Caco-2 (cell line): Measurements from ENCODE around the gene SNX5. TPM values are rescaled to one million over a fixed set of nuclear protein-coding genes. Genes with fewer than 3 reads are reported as not detected.
A peak's percentile ranks its signal among the peaks of the same experiment; 100 is the strongest.

Source experiments
- BruUV-seq: library from RNA; stranded (reverse); fragments of 400-500 nt; replicated peaks from 2 replicates; lab custom pipeline; 2021; lab: Mats Ljungman, UMichigan
- CTCF ChIA-PET: fragments of 300-600 bp; sonication (Branson Sonifier 250); formaldehyde crosslinking; loops from one replicate; lab custom pipeline; 2022; ENCODE audit warnings: antibody characterized with exemption; lab: Charles Lee
- POLR2A ChIA-PET: fragments of 300-600 bp; sonication (Branson Sonifier 250); formaldehyde crosslinking; loops from one replicate; lab custom pipeline; 2022; ENCODE audit warnings: antibody characterized with exemption; lab: Charles Lee
- DNase-seq, 2 experiments: peaks; one replicate each; pipeline versions ENCODE4 v3.0.0 to v3.0.0-alpha.2; 2020 to 2022
- H3K27me3 ChIP-seq: replicated peaks from 2 replicates; pipeline ENCODE4 v1.6.0; 2011; ENCODE audit warnings: low read length; ENCODE audit not compliant: control insufficient read depth, insufficient read depth
- H3K36me3 ChIP-seq: 2 replicates; pipeline ENCODE4 v1.5.1; 2011; ENCODE audit warnings: low read length; ENCODE audit not compliant: control insufficient read depth, insufficient read depth
- H3K4me1 ChIP-seq: fragments of 250-450 bp; sonication (Bioruptor Pico); 2 replicates; pipeline ENCODE4 v1.5.1; 2020; ENCODE audit warnings: mild to moderate bottlenecking
- H3K4me3 ChIP-seq: 2 replicates; pipeline ENCODE4 v1.5.1; 2011; ENCODE audit warnings: low read depth, mild to moderate bottlenecking, control low read depth, low read length
- H3K9me3 ChIP-seq: fragments of 250-450 bp; sonication (Bioruptor Pico); 2 replicates; pipeline ENCODE4 v1.5.1; 2020; ENCODE audit warnings: mild to moderate bottlenecking, moderate library complexity
- H3K27ac Mint-ChIP-seq: one replicate; pipeline ENCODE4 v1.8.0; 2022; ENCODE audit warnings: mixed read lengths; ENCODE audit not compliant: unreplicated experiment
- H3K27me3 Mint-ChIP-seq: one replicate; pipeline ENCODE4 v1.8.0; 2022; ENCODE audit warnings: mixed read lengths; ENCODE audit not compliant: insufficient read depth, unreplicated experiment
- H3K36me3 Mint-ChIP-seq: one replicate; pipeline ENCODE4 v1.8.0; 2022; ENCODE audit warnings: mild to moderate bottlenecking, mixed read lengths; ENCODE audit not compliant: insufficient read depth, unreplicated experiment
- H3K4me1 Mint-ChIP-seq: one replicate; pipeline ENCODE4 v1.8.0; 2022; ENCODE audit warnings: low read depth, mixed read lengths; ENCODE audit not compliant: unreplicated experiment
- H3K4me3 Mint-ChIP-seq: one replicate; pipeline ENCODE4 v1.8.0; 2022; ENCODE audit warnings: mild to moderate bottlenecking, moderate library complexity, mixed read lengths; ENCODE audit not compliant: unreplicated experiment
- H3K9me3 Mint-ChIP-seq: one replicate; pipeline ENCODE4 v1.8.0; 2022; ENCODE audit warnings: mixed read lengths; ENCODE audit not compliant: unreplicated experiment
- intact Hi-C: fragments of 100-400 bp; cut with micrococcal nuclease; formaldehyde crosslinking; loops from one replicate; pipeline ENCODE4 v1.10.0; 2022; ENCODE audit not compliant: unreplicated experiment
- total RNA-seq: library from RNA; stranded (reverse); gene quantifications from 2 replicates; pipeline ENCODE4 v1.2.3, GENCODE V29; 2022
- TF ChIP-seq, protein P1 (sequence below), 2 experiments: fragments of 200-600 bp in 1 of 2; IDR thresholded peaks; 1 replicate in 1 of 2; 2 replicates in 1 of 2; pipeline versions ENCODE4 v1.5.1 to v1.8.0; 2011 to 2022; ENCODE audit warnings: antibody characterized with exemption in 1 of 2, control low read depth in 1 of 2, inconsistent platforms in 1 of 2, low read depth in 1 of 2, low read length in 1 of 2, mild to moderate bottlenecking in 1 of 2, moderate library complexity in 1 of 2; ENCODE audit not compliant: insufficient read depth in 1 of 2, severe bottlenecking in 1 of 2, unreplicated experiment in 1 of 2

SNX5 gene
- total RNA-seq, 1 experiment from 2014 or later, result 299 TPM

DNA sequence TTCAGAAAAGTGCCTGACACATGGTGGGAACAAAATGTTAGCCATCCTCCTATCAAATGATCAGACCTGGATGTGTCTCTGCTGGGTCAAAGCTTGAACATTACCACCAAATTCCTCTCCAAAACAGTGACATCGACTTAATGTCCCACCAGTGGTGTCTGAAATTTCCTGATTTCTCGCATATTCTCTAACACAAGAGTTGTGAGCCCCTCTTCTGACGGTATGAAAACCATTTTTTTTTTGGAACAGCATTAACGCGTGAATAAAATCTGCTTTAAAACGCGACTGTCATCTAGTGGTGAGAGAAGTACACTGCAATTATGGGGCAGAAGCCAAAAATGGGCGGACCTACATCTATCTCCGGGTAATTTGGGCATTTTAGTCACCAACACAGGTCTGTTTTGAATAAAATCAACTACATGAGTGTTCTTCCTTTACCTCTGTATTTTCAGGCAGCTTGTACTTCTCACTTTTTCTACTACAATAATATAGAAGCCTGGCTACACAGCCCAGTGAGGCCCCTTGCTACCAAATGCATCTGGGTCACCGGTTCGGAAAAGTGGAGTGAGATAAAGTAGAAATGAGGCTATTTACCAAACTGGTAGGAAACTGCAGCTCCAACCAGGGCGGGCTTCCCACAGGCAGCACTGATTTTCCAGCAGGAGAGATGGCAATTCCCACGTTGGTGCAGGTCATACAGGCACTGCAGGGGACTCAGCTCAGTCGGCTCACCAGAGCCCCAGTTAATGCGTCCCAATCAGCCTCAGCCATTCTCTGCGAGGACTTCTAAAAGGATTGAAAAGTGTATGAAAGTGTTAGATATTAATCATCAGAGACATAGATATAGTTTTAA, 27.6 kb upstream of the SNX5 start:
- peaks cover 12% of the 10 kb centered on the region for H3K4me1 Mint-ChIP-seq
- no peaks in the 10 kb centered on the region for H3K9me3 Mint-ChIP-seq
- no TSS peak for BruUV-seq
- ChIA-PET POLR2A (no interaction called here), CTCF (interaction anchor here (0.6 to 0.7 kb wide), 2 partner anchors 82 to 462 kb away, joined by 3 to 4 read pairs; no protein-coding TSS in a partner anchor)
- H3K27me3 Mint-ChIP-seq, result no peaks in the 10 kb centered on the region
- peaks cover 8% of the 10 kb centered on the region for H3K36me3 Mint-ChIP-seq
- no peak overlapping the region for H3K4me3 ChIP-seq
- DNase-seq, result peak in 1 of 2 experiments; percentile 59
- H3K9me3 ChIP-seq, result no peaks in the 10 kb centered on the region
- peaks cover 6% of the 10 kb centered on the region for H3K4me1 ChIP-seq
- H3K27me3 ChIP-seq, result no peaks in the 10 kb centered on the region
- intact Hi-C loops, result loop anchor here (1.0 to 10.0 kb wide), 5 partner anchors 26 to 459 kb away; partner anchors contain the start of gene RRBP1
- TF ChIP-seq, protein P1, sequence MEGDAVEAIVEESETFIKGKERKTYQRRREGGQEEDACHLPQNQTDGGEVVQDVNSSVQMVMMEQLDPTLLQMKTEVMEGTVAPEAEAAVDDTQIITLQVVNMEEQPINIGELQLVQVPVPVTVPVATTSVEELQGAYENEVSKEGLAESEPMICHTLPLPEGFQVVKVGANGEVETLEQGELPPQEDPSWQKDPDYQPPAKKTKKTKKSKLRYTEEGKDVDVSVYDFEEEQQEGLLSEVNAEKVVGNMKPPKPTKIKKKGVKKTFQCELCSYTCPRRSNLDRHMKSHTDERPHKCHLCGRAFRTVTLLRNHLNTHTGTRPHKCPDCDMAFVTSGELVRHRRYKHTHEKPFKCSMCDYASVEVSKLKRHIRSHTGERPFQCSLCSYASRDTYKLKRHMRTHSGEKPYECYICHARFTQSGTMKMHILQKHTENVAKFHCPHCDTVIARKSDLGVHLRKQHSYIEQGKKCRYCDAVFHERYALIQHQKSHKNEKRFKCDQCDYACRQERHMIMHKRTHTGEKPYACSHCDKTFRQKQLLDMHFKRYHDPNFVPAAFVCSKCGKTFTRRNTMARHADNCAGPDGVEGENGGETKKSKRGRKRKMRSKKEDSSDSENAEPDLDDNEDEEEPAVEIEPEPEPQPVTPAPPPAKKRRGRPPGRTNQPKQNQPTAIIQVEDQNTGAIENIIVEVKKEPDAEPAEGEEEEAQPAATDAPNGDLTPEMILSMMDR (IDR thresholded peaks at IDR 0.05; ENCODE audit: insufficient read depth in 1 of 2, low read depth in 1 of 2, low read length in 1 of 2, severe bottlenecking in 1 of 2, unreplicated experiment in 1 of 2), result peak; percentile 88 to 94
- H3K36me3 ChIP-seq, result no peaks in the 10 kb centered on the region; the same call in 1 of the 2 replicates
- H3K4me3 Mint-ChIP-seq, result no peak overlapping the region
- H3K27ac Mint-ChIP-seq, result no peak overlapping the region

DNA sequence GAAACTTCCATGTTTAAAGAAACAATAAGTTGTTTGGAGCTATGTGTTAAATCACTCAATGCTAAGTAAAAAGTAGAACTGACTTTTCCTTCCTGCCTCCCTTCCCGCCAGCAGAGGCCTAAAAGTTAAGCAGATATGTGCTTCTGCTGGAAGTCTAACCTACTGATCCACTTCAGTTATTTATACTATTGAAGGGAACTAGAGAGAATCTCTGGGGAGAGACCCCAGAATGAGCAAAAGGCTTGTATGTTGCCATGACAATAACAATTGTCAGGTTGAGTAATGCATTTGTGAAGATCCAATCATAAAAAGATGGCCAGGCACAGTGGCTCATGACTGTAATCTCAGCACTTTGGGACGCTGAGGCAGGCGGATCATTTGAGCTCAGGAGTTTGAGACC, 25.0 kb upstream of the SNX5 start:
- no peak overlapping the region for H3K4me3 Mint-ChIP-seq
- ChIA-PET POLR2A (interaction anchor here (0.6 kb wide), 1 partner anchor 80 kb away, joined by 5 read pairs; no protein-coding TSS in a partner anchor), CTCF (no interaction called here)
- H3K9me3 Mint-ChIP-seq, result no peaks in the 10 kb centered on the region
- intact Hi-C loops, result loop anchor here (10.0 kb wide), 1 partner anchor 309 kb away; the partner anchor contains the start of gene RRBP1
- TF ChIP-seq, protein P1 (IDR thresholded peaks at IDR 0.05; ENCODE audit: insufficient read depth in 1 of 2, low read depth in 1 of 2, low read length in 1 of 2, severe bottlenecking in 1 of 2, unreplicated experiment in 1 of 2), result no peak
- no peaks in the 10 kb centered on the region for H3K4me1 Mint-ChIP-seq
- Histone ChIP-seq H3K4me1 (no peaks in the 10 kb centered on the region), H3K9me3 (no peaks in the 10 kb centered on the region), H3K4me3 (no peak overlapping the region), H3K36me3 (no peaks in the 10 kb centered on the region; the same call in 1 of the 2 replicates), H3K27me3 (no peaks in the 10 kb centered on the region)
- peaks cover 32% of the 10 kb centered on the region for H3K36me3 Mint-ChIP-seq
- DNase-seq, result no peak
- BruUV-seq, result no TSS peak
- H3K27me3 Mint-ChIP-seq, result no peaks in the 10 kb centered on the region
- no peak overlapping the region for H3K27ac Mint-ChIP-seq

DNA sequence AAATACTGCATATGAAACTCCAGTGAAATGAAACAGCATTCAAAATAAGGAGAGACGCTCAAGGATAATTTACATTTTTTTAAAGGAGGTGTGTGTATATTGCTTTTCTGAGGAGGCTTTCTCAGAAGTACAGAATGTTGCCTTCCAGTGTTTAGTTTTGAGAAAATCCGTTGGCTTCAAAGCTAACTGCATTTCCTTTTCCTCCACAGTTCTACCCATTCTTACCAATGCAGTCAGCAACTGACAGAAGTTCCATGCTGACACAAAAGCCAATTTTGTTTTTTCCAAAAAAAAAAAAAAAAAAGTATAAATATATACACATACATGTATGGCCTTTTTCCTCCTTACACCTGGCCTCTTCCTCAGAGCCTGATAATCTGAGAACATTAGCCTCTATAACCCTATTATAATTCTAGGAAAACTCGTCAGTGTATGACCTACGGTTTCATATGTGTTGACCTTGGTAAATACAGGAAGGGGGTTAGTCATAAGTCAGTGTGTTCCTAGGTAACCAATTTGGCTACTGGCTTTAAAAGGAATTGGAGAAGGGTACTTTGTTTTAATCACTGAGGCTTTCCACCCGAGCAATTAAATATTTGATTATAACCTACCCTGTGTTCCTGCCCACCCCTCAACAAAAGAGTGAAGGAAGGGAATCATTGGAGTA, 24.4 kb upstream of the SNX5 start:
- no peak overlapping the region for H3K4me3 ChIP-seq
- H3K36me3 ChIP-seq, result peaks cover 2% of the 10 kb centered on the region
- no peaks in the 10 kb centered on the region for H3K9me3 ChIP-seq
- H3K4me1 ChIP-seq, result no peaks in the 10 kb centered on the region
- Mint-ChIP-seq H3K4me3 (no peak overlapping the region), H3K9me3 (no peaks in the 10 kb centered on the region), H3K36me3 (peaks cover 38% of the 10 kb centered on the region), H3K27me3 (no peaks in the 10 kb centered on the region), H3K4me1 (no peaks in the 10 kb centered on the region), H3K27ac (no peak overlapping the region)
- no TSS peak for BruUV-seq
- CTCF ChIA-PET, result no interaction called here
- TF ChIP-seq, protein P1 (IDR thresholded peaks at IDR 0.05; ENCODE audit: insufficient read depth in 1 of 2, low read depth in 1 of 2, low read length in 1 of 2, severe bottlenecking in 1 of 2, unreplicated experiment in 1 of 2), result no peak
- POLR2A ChIA-PET, result interaction anchor here (0.6 kb wide), 1 partner anchor 79 kb away, joined by 5 read pairs; no protein-coding TSS in a partner anchor
- intact Hi-C loops, result loop anchor here (10.0 kb wide), 1 partner anchor 308 kb away; the partner anchor contains the start of gene RRBP1
- H3K27me3 ChIP-seq, result no peaks in the 10 kb centered on the region
- DNase-seq, result no peak
